Neuronal stem cell (in vitro differentiated cells): Measurements from ENCODE around the gene SYNDIG1.

Experiments
- DNase-seq: peaks from one replicate; pipeline ENCODE4 v3.0.0-alpha.2; 2013; ENCODE audit warnings: low spot score
- H2AFZ ChIP-seq: one replicate; pipeline ENCODE4 v1.6.1; 2013; ENCODE audit warnings: mild to moderate bottlenecking, low read length, inconsistent platforms
- H2AK5ac ChIP-seq: 2 replicates; pipeline ENCODE4 v1.6.1; 2013; ENCODE audit warnings: low read depth, mild to moderate bottlenecking, inconsistent platforms, low read length, moderate library complexity, mixed read lengths
- H2BK120ac ChIP-seq: 2 replicates; pipeline ENCODE4 v1.6.1; 2013; ENCODE audit warnings: low read depth, mild to moderate bottlenecking, inconsistent platforms, low read length, moderate library complexity, mixed read lengths
- H2BK12ac ChIP-seq: one replicate; pipeline ENCODE4 v1.6.1; 2013; ENCODE audit warnings: low read length, inconsistent platforms
- H2BK15ac ChIP-seq: 2 replicates; pipeline ENCODE4 v1.6.1; 2013; ENCODE audit warnings: mild to moderate bottlenecking, low read length, inconsistent platforms, mixed read lengths
- H2BK5ac ChIP-seq: one replicate; pipeline ENCODE4 v1.6.1; 2013; ENCODE audit warnings: inconsistent platforms, mild to moderate bottlenecking, low read length, moderate library complexity
- H3K14ac ChIP-seq: one replicate; pipeline ENCODE4 v1.6.1; 2013; ENCODE audit warnings: low read length, inconsistent platforms
- H3K18ac ChIP-seq: 2 replicates; pipeline ENCODE4 v1.6.1; 2013; ENCODE audit warnings: low read length, inconsistent platforms
- H3K23ac ChIP-seq: 2 replicates; pipeline ENCODE4 v1.6.1; 2013; ENCODE audit warnings: low read depth, mild to moderate bottlenecking, mixed read lengths, low read length, inconsistent platforms; ENCODE audit not compliant: poor library complexity
- H3K27ac ChIP-seq: replicated peaks from 3 replicates; pipeline ENCODE4 v1.5.1; 2013; ENCODE audit warnings: low read length, inconsistent platforms
- H3K27me3 ChIP-seq, 3 experiments: 2 replicates each; pipeline ENCODE4 v1.6.1; 2013; ENCODE audit warnings: low read length in 3 of 3, mild to moderate bottlenecking in 2 of 3, inconsistent platforms in 1 of 3, low read depth in 1 of 3, mixed read lengths in 1 of 3, moderate library complexity in 1 of 3; ENCODE audit not compliant: control insufficient read depth in 3 of 3, insufficient read depth in 3 of 3
- H3K36me3 ChIP-seq, 2 donors: replicated peaks in 1 of 2; 2 replicates each; pipeline ENCODE4 v1.6.1; 2013; ENCODE audit warnings: low read length in 2 of 2; ENCODE audit not compliant: control insufficient read depth in 2 of 2, insufficient read depth in 2 of 2
- H3K4ac ChIP-seq: 2 replicates; pipeline ENCODE4 v1.6.1; 2013; ENCODE audit warnings: inconsistent platforms, mild to moderate bottlenecking, low read length, moderate library complexity
- H3K4me1 ChIP-seq, 2 donors: 1 replicate in 1 of 2; 2 replicates in 1 of 2; pipeline ENCODE4 v1.6.1; 2013; ENCODE audit warnings: low read length in 2 of 2, low read depth in 1 of 2; ENCODE audit not compliant: control insufficient read depth in 2 of 2, insufficient read depth in 1 of 2
- H3K4me2 ChIP-seq: one replicate; pipeline ENCODE4 v1.6.1; 2013; ENCODE audit warnings: mild to moderate bottlenecking, low read length, inconsistent platforms; ENCODE audit not compliant: insufficient read depth, poor library complexity, severe bottlenecking
- H3K4me3 ChIP-seq, 2 donors: 2 replicates each; pipeline ENCODE4 v1.5.1; 2013; ENCODE audit warnings: low read length in 2 of 2, mild to moderate bottlenecking in 2 of 2, inconsistent platforms in 1 of 2, moderate library complexity in 1 of 2
- H3K79me1 ChIP-seq: one replicate; pipeline ENCODE4 v1.6.1; 2013; ENCODE audit warnings: low read depth, mild to moderate bottlenecking, inconsistent platforms, low read length, moderate library complexity
- H3K9ac ChIP-seq: one replicate; pipeline ENCODE4 v1.6.1; 2013; ENCODE audit warnings: mild to moderate bottlenecking, low read depth, low read length, inconsistent platforms; ENCODE audit not compliant: poor library complexity
- H3K9me3 ChIP-seq, 2 donors: replicated peaks in 1 of 2; 2 replicates each; pipeline versions ENCODE3 to v1.6.1; 2013; ENCODE audit warnings: low read length in 2 of 2, mild to moderate bottlenecking in 2 of 2, inconsistent platforms in 1 of 2, low read depth in 1 of 2, mixed read lengths in 1 of 2, moderate library complexity in 1 of 2; ENCODE audit not compliant: control insufficient read depth in 2 of 2, insufficient read depth in 1 of 2
- H4K8ac ChIP-seq: one replicate; pipeline ENCODE4 v1.6.1; 2013; ENCODE audit warnings: low read depth, mild to moderate bottlenecking, inconsistent platforms, low read length, moderate library complexity
- H4K91ac ChIP-seq: one replicate; pipeline ENCODE4 v1.6.1; 2013; ENCODE audit warnings: low read length, low read depth, mild to moderate bottlenecking, inconsistent platforms; ENCODE audit not compliant: poor library complexity
- WGBS, 2 donors: extraction: QIAGEN DNeasy Blood & Tissue Kit; methylation state at CpG; one replicate each; pipeline ENCODE4 v1.1.7; 2013; ENCODE audit warnings: missing lambda C conversion rate in 2 of 2, mixed read lengths in 1 of 2; ENCODE audit not compliant: insufficient read length in 2 of 2, insufficient replicate concordance in 1 of 2; ENCODE audit errors: extremely low coverage in 2 of 2; 5-methylcytosine and 5-hydroxymethylcytosine counted together

SYNDIG1 gene

DNA sequence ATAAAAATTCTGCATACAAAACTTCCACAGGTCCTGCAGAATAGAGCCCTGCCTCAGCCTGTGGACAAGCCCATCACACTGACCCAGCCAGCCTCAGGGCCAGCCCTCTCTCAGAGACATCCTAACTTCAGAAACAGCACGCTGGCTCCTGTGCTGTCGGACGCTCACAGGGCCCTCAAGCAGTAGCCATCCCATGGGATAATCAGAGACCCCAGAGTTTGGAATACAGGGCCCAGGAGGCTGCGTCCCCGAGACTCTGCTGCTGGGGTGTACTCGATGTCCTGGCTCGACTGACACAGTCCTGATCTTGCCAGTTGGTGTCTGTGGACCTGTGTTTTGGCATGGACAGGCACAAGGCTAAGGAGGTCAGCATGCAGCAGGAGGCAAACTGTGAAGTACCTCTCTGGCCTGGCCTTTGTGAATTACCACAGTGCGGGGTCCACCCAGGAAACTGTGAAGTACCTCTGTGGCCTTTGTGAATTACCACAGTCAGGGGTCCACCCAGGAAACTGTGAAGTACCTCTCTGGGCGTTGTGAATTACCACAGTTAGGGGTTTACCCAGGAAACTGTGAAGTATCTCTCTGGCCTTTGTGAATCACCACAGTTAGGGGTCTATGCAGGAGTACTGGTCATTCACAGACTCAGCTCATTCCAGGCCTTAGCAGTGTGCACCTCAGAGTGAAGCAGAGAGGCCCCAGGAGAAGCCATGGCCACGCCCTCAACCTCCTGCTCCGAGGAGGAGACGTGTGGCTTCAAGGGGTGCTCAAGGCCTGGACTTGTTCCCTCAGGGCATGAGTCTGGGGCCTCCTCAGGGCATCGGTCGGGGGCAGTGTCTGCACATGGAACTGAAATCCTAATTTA, 212.4 kb downstream of the SYNDIG1 start:
- no peak overlapping the region for H2AK5ac ChIP-seq
- H3K18ac ChIP-seq = no peak overlapping the region
- H2BK15ac ChIP-seq = no peak overlapping the region
- no peak for DNase-seq
- H3K4me1 ChIP-seq = peaks cover 0 to 2% of the 10 kb centered on the region in 2 donors
- no peaks in the 10 kb centered on the region for H3K36me3 ChIP-seq
- no peak overlapping the region for H4K8ac ChIP-seq
- H2BK5ac ChIP-seq = no peak overlapping the region
- WGBS, 2 donors = no CpG with 5 or more reads among the region's 14 CpGs
- no peak overlapping the region for H3K4me3 ChIP-seq
- H3K79me1 ChIP-seq = no peaks in the 10 kb centered on the region
- no peak overlapping the region for H4K91ac ChIP-seq
- H3K4ac ChIP-seq = no peak overlapping the region
- no peak overlapping the region for H3K4me2 ChIP-seq
- no peak overlapping the region for H2BK120ac ChIP-seq
- H2BK12ac ChIP-seq = no peak overlapping the region
- no peak overlapping the region for H3K14ac ChIP-seq
- no peak overlapping the region for H3K23ac ChIP-seq
- no peak overlapping the region for H2AFZ ChIP-seq
- no peaks in the 10 kb centered on the region for H3K27me3 ChIP-seq
- no peaks in the 10 kb centered on the region for H3K9me3 ChIP-seq
- no peak overlapping the region for H3K27ac ChIP-seq
- no peak overlapping the region for H3K9ac ChIP-seq

DNA sequence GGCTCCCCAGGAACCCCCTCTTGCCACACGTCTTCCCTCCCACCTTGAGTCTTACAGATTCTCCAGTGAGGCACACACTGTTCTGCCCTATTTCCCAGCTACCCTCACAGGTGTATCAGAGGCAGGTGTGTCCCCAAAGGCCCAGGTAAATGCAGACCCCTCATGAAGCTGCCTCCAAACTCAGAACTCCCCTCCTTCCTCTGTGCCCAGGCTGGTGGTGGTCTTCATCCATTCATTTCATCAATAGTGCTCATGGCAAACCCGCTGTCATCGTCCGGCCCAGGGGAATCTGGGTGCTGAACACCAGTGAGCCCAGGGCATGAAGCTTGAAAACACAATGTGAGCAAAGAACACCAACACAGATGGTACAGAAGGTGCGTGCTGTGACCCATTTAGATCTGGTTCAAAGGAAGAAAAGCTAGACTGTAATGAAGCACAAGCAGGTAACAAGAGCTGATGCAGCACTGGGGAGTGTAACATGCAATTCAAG, 213.1 kb downstream of the SYNDIG1 start:
- Histone ChIP-seq H4K8ac (no peak overlapping the region), H3K14ac (no peak overlapping the region), H2BK5ac (no peak overlapping the region), H3K4me1 (no peaks in the 10 kb centered on the region), H3K27ac (no peak overlapping the region), H3K4ac (no peak overlapping the region), H3K9ac (no peak overlapping the region), H3K79me1 (no peaks in the 10 kb centered on the region), H2BK15ac (no peak overlapping the region), H2BK120ac (no peak overlapping the region), H3K23ac (no peak overlapping the region), H3K9me3 (no peaks in the 10 kb centered on the region), H3K18ac (no peak overlapping the region), H2BK12ac (no peak overlapping the region), H3K36me3 (no peaks in the 10 kb centered on the region), H3K27me3 (no peaks in the 10 kb centered on the region), H3K4me2 (no peak overlapping the region), H2AK5ac (no peak overlapping the region), H2AFZ (no peak overlapping the region), H4K91ac (no peak overlapping the region), H3K4me3 (no peak overlapping the region)
- no CpG with 5 or more reads among the region's 5 CpGs for WGBS, 2 donors
- DNase-seq = no peak

DNA sequence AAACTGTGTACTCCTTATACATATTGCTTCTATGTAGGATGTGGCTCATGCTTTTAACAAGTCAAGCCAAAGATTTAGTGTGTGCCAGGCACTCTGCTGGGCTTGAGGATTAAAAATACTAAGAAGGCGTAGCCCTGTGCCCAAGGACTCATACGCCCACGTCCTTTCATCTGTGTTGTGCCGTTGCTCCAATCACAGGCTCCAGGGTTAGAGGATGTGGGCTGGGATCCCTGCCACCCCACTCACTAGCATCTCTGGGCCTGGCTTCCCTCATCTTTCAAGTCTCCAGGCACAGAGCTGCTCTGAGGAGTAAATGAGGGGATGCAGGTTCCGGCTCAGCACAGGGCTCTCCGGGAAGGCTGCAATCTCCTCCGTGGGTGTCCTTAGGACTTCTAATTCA, 214.2 kb downstream of the SYNDIG1 start:
- Histone ChIP-seq H2BK12ac (no peak overlapping the region), H4K8ac (no peak overlapping the region), H3K4ac (no peak overlapping the region), H3K27ac (no peak overlapping the region), H3K27me3 (no peaks in the 10 kb centered on the region), H2BK120ac (no peak overlapping the region), H2AFZ (no peak overlapping the region), H2BK5ac (no peak overlapping the region), H2AK5ac (no peak overlapping the region), H3K23ac (no peak overlapping the region), H3K14ac (no peak overlapping the region), H3K4me1 (no peaks in the 10 kb centered on the region), H3K4me3 (no peak overlapping the region), H3K4me2 (no peak overlapping the region), H2BK15ac (no peak overlapping the region), H3K79me1 (no peaks in the 10 kb centered on the region), H3K36me3 (no peaks in the 10 kb centered on the region), H3K9me3 (peaks cover 0 to 1% of the 10 kb centered on the region in 2 donors), H4K91ac (no peak overlapping the region), H3K9ac (no peak overlapping the region), H3K18ac (no peak overlapping the region)
- no CpG with 5 or more reads among the region's 7 CpGs for WGBS, 2 donors
- DNase-seq = no peak

DNA sequence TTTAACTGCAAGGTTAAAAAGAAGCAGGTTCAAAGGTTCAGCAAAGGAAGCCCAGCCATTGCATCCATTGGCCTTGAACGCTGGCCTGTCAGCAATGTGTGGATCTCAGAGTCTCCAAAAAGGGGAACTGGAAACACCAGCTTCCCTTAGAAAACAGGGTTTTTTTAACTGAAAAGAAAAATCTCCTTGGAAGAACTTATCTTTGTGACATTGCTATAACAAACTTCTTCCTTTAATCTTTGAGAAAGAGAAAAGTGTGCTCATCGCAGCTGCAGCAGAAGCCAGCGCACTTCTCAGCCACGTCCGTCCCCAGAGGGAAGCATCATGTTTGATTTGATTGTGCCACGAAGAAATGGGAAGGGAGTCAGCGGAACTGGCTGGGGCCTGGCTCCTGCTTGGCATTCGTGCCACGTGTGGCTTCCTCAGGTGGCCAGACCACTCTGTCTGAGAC, 215.0 kb downstream of the SYNDIG1 start:
- no CpG with 5 or more reads among the region's 9 CpGs for WGBS, 2 donors
- no peak overlapping the region for H3K4me2 ChIP-seq
- H3K14ac ChIP-seq = no peak overlapping the region
- H3K79me1 ChIP-seq = no peaks in the 10 kb centered on the region
- H2BK120ac ChIP-seq = no peak overlapping the region
- no peak overlapping the region for H4K8ac ChIP-seq
- H3K36me3 ChIP-seq = no peaks in the 10 kb centered on the region
- peaks cover 0 to 1% of the 10 kb centered on the region in 2 donors for H3K9me3 ChIP-seq
- H2BK12ac ChIP-seq = no peak overlapping the region
- H3K27ac ChIP-seq = no peak overlapping the region
- no peak overlapping the region for H3K4ac ChIP-seq
- H3K18ac ChIP-seq = no peak overlapping the region
- no peak overlapping the region for H2AFZ ChIP-seq
- no peaks in the 10 kb centered on the region for H3K4me1 ChIP-seq
- DNase-seq = no peak
- no peak overlapping the region for H3K4me3 ChIP-seq
- no peak overlapping the region for H4K91ac ChIP-seq
- H2BK15ac ChIP-seq = no peak overlapping the region
- H3K9ac ChIP-seq = no peak overlapping the region
- no peak overlapping the region for H3K23ac ChIP-seq
- no peaks in the 10 kb centered on the region for H3K27me3 ChIP-seq
- no peak overlapping the region for H2BK5ac ChIP-seq
- no peak overlapping the region for H2AK5ac ChIP-seq
